Natural killer cell (primary cell): ENCODE results near the gene SLC26A2. TPM values are rescaled to one million over a fixed set of nuclear protein-coding genes. Genes with fewer than 3 reads are reported as not detected.

Experiments
- ATAC-seq, 3 donors: fragments of 150-1000 bp in 2 of 3; fragments of 200-7000 bp in 1 of 3; cut with Tn5 transposase; 1 replicate in 1 of 3; 2 replicates in 2 of 3; pipeline ENCODE4 v1.10.0; 2021; ENCODE audit warnings: mild to moderate bottlenecking in 2 of 3, moderate library complexity in 2 of 3
- DNase-seq, 2 donors: peaks; one replicate each; pipeline versions ENCODE4 v3.0.0 to v3.0.0-alpha.2; 2013 to 2021; ENCODE audit warnings: mixed read lengths in 1 of 2
- H3K27ac ChIP-seq: one replicate; pipeline ENCODE4 v1.5.1; 2013; ENCODE audit warnings: mild to moderate bottlenecking, low read length
- H3K27me3 ChIP-seq: one replicate; pipeline ENCODE4 v1.6.1; 2013; ENCODE audit warnings: low read length; ENCODE audit not compliant: control insufficient read depth, insufficient read depth
- H3K36me3 ChIP-seq: one replicate; pipeline ENCODE4 v1.6.1; 2013; ENCODE audit warnings: low read length; ENCODE audit not compliant: control insufficient read depth, insufficient read depth
- H3K4me1 ChIP-seq: one replicate; pipeline ENCODE4 v1.6.1; 2013; ENCODE audit warnings: low read length; ENCODE audit not compliant: control insufficient read depth, insufficient read depth
- H3K4me3 ChIP-seq: one replicate; pipeline ENCODE4 v1.5.1; 2013; ENCODE audit warnings: low read length
- H3K9me3 ChIP-seq: one replicate; pipeline ENCODE4 v1.6.1; 2013; ENCODE audit warnings: low read length; ENCODE audit not compliant: control insufficient read depth, insufficient read depth
- H3K27ac Mint-ChIP-seq, 2 donors: one replicate each; pipeline ENCODE4 v1.8.0; 2022; ENCODE audit warnings: mild to moderate bottlenecking in 2 of 2, mixed read lengths in 2 of 2, moderate library complexity in 1 of 2
- H3K27me3 Mint-ChIP-seq, 2 donors: one replicate each; pipeline ENCODE4 v1.8.0; 2022; ENCODE audit warnings: low read depth in 2 of 2, mixed read lengths in 2 of 2
- H3K36me3 Mint-ChIP-seq: one replicate; pipeline ENCODE4 v1.8.0; 2022; ENCODE audit warnings: mixed read lengths
- H3K4me1 Mint-ChIP-seq, 2 donors: one replicate each; pipeline ENCODE4 v1.8.0; 2022; ENCODE audit warnings: mixed read lengths in 2 of 2
- H3K4me3 Mint-ChIP-seq: one replicate; pipeline ENCODE4 v1.8.0; 2022; ENCODE audit warnings: mild to moderate bottlenecking, moderate library complexity, mixed read lengths
- H3K9me3 Mint-ChIP-seq, 2 donors: one replicate each; pipeline ENCODE4 v1.8.0; 2022; ENCODE audit warnings: mixed read lengths in 2 of 2
- WGBS: methylation state at CpG from one replicate; pipeline ENCODE4 v1.1.7; 2013; ENCODE audit warnings: missing lambda C conversion rate; ENCODE audit not compliant: insufficient coverage; 5-methylcytosine and 5-hydroxymethylcytosine counted together
- intact Hi-C: fragments of 100-400 bp; cut with micrococcal nuclease; formaldehyde crosslinking; loops from one replicate; pipeline ENCODE4 v1.14.2; 2022
- total RNA-seq, 4 donors: library from RNA; stranded (reverse); fragments of 120-200 nt in 1 of 4; gene quantifications; one replicate each; pipeline versions ENCODE4 v1.2.3 to v1.2.4, GENCODE V29; 2013 to 2022
- TF ChIP-seq, protein P1 (sequence below): fragments of 200-600 bp; IDR thresholded peaks from one replicate; pipeline ENCODE4 v1.8.0; 2022; ENCODE audit warnings: antibody characterized with exemption

Gene SLC26A2
- total RNA-seq, 3 donors from 2014 or later (not counting 1 experiment from before 2014, with no cell fraction given): 6.2 to 10.9 (median 8.1) TPM

DNA sequence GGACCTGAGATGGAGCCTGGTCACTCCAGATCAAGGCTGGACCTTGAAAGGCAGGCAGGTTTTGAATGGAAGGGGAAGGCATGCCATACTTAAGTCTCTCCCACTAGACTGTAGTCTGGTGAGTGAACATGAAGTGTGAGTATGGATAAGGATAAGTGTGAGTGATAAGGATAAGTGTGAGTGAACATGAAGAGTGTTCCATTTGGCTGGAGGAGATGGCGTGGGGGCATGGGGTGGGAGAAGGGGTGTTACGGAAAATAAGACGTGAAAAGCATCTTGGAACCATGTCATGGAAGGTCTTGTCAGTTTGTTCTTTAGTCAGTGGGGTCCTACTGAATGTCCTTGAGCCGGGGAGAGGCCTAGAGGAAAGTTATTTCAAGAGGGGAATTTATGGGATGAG is 72.8 kb downstream of the SLC26A2 start:
- Mint-ChIP-seq H3K27ac (no peak overlapping the region), H3K27me3 (no peaks in the 10 kb centered on the region), H3K36me3 (peaks cover 72% of the 10 kb centered on the region), H3K4me1 (peaks cover 0 to 6% of the 10 kb centered on the region in 2 donors), H3K9me3 (no peaks in the 10 kb centered on the region), H3K4me3 (no peak overlapping the region)
- intact Hi-C loops: no loop called here
- peaks cover 83% of the 10 kb centered on the region for H3K36me3 ChIP-seq
- no peaks in the 10 kb centered on the region for H3K27me3 ChIP-seq
- no peaks in the 10 kb centered on the region for H3K9me3 ChIP-seq
- no peak overlapping the region for H3K4me3 ChIP-seq
- no peak overlapping the region for H3K27ac ChIP-seq
- 98% methylated on average over 4 of the region's 4 CpGs for WGBS
- DNase-seq (no peak), ATAC-seq (no peak)
- no peaks in the 10 kb centered on the region for H3K4me1 ChIP-seq
- TF ChIP-seq, protein P1, sequence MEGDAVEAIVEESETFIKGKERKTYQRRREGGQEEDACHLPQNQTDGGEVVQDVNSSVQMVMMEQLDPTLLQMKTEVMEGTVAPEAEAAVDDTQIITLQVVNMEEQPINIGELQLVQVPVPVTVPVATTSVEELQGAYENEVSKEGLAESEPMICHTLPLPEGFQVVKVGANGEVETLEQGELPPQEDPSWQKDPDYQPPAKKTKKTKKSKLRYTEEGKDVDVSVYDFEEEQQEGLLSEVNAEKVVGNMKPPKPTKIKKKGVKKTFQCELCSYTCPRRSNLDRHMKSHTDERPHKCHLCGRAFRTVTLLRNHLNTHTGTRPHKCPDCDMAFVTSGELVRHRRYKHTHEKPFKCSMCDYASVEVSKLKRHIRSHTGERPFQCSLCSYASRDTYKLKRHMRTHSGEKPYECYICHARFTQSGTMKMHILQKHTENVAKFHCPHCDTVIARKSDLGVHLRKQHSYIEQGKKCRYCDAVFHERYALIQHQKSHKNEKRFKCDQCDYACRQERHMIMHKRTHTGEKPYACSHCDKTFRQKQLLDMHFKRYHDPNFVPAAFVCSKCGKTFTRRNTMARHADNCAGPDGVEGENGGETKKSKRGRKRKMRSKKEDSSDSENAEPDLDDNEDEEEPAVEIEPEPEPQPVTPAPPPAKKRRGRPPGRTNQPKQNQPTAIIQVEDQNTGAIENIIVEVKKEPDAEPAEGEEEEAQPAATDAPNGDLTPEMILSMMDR: no peak

DNA sequence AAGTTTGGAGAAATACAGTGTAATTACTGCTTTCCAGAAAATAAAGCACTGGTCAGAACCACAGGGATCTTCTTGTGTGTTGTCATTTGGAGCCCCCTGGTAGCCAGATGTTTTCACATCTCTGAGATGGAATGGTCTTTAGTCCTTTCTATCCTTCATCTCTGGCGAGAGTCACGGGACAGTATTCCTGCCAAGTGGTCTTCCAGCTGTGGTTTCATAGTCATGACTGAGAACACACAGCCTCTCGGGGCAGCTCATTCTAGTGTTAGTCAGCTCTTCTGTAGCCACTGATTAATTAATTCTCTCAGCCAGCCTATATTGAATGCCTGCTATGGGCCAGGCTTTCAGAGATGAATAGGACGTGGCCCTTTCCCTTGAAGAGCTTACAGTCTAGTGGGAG is 74.1 kb downstream of the SLC26A2 start:
- peaks cover 73% of the 10 kb centered on the region for H3K36me3 Mint-ChIP-seq
- Histone ChIP-seq H3K9me3 (no peaks in the 10 kb centered on the region), H3K4me3 (no peak overlapping the region), H3K27me3 (no peaks in the 10 kb centered on the region), H3K4me1 (no peaks in the 10 kb centered on the region), H3K36me3 (peaks cover 87% of the 10 kb centered on the region), H3K27ac (no peak overlapping the region)
- H3K4me1 Mint-ChIP-seq: peaks cover 0 to 6% of the 10 kb centered on the region in 2 donors
- WGBS: 96% methylated on average over 4 of the region's 4 CpGs
- ATAC-seq (no peak), DNase-seq (no peak)
- H3K4me3 Mint-ChIP-seq: no peak overlapping the region
- TF ChIP-seq, protein P1: no peak
- H3K27ac Mint-ChIP-seq: no peak overlapping the region
- intact Hi-C loops: no loop called here
- H3K27me3 Mint-ChIP-seq: peaks cover 0 to 2% of the 10 kb centered on the region in 2 donors
- H3K9me3 Mint-ChIP-seq: no peaks in the 10 kb centered on the region

DNA sequence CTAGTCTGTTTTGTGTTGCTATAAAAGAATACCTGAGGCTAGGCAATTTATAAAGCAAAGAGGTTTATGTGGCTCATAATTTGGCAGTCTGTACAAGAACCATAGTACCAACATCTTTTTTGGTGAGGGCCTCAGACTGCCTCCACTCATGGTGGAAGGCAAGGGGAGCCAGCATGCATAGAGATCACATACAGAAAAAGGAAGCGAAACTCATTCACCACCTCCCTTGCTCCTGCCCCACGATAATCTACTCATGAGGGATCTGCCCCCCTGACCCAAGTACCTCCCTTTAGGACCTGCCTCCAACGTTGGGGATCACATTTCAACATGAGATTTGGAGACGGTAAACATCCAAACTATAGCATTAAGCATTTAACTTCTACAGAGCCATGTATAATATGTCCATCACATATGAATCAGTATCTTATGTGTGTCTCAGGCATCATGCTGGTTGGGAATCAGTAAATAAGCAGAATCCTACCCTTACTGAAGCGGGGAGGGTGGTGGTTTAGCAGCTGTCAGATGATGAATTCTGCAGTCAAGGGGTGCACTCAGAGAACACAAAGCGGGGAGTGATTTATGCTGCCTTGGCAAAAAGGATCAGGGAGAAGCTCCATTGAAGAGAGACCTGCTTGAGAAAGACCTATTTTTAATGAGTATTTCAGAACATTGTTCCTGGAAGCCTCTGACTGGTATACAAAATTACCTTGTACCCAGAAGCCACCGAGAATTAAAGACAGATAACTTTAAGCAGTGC is 74.8 kb downstream of the SLC26A2 start:
- no peaks in the 10 kb centered on the region for H3K4me1 ChIP-seq
- TF ChIP-seq, protein P1: no peak
- no peak overlapping the region for H3K4me3 Mint-ChIP-seq
- peaks cover 84% of the 10 kb centered on the region for H3K36me3 ChIP-seq
- peaks cover 0 to 6% of the 10 kb centered on the region in 2 donors for H3K4me1 Mint-ChIP-seq
- H3K27me3 ChIP-seq: no peaks in the 10 kb centered on the region
- ATAC-seq (no peak), DNase-seq (no peak)
- H3K9me3 ChIP-seq: no peaks in the 10 kb centered on the region
- H3K27me3 Mint-ChIP-seq: peaks cover 0 to 5% of the 10 kb centered on the region in 2 donors
- whole genome bisulfite sequencing: 76% methylated on average over 7 of the region's 7 CpGs
- intact Hi-C loops: no loop called here
- no peak overlapping the region for H3K27ac ChIP-seq
- peaks cover 74% of the 10 kb centered on the region for H3K36me3 Mint-ChIP-seq
- H3K4me3 ChIP-seq: no peak overlapping the region
- no peaks in the 10 kb centered on the region for H3K9me3 Mint-ChIP-seq
- no peak overlapping the region for H3K27ac Mint-ChIP-seq

DNA sequence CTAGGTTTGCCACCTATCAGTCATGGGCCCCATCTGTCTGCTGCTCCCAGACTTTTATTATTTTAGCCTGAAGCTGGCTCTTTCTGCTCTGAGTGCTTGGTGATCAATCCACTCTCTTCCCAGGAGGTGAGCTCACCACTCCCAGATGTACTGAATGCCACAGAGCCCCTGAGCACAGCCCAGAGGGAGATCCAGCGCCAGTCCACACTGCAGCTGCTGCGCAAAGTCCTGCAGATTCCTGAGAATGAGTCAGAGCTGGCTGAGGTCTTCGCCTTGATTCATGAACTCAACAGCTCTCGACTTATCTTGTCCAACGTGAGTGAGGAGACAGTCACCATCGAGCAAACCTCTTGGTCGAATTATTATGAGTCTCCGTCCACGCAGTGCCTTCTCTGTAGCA is 76.0 kb downstream of the SLC26A2 start:
- no peak overlapping the region for H3K27ac Mint-ChIP-seq
- peaks cover 84% of the 10 kb centered on the region for H3K36me3 ChIP-seq
- no peak overlapping the region for H3K4me3 ChIP-seq
- ATAC-seq: no peak
- no peak for DNase-seq
- peaks cover 84% of the 10 kb centered on the region for H3K36me3 Mint-ChIP-seq
- no peaks in the 10 kb centered on the region for H3K9me3 Mint-ChIP-seq
- TF ChIP-seq, protein P1: no peak
- H3K27me3 Mint-ChIP-seq: peaks cover 6 to 14% of the 10 kb centered on the region in 2 donors
- 99% methylated on average over 9 of the region's 9 CpGs for WGBS
- H3K4me3 Mint-ChIP-seq: no peak overlapping the region
- peaks cover 0 to 6% of the 10 kb centered on the region in 2 donors for H3K4me1 Mint-ChIP-seq
- intact Hi-C loops: no loop called here
- no peaks in the 10 kb centered on the region for H3K4me1 ChIP-seq
- no peaks in the 10 kb centered on the region for H3K27me3 ChIP-seq
- H3K27ac ChIP-seq: no peak overlapping the region
- no peaks in the 10 kb centered on the region for H3K9me3 ChIP-seq
